Measurements from ENCODE around the gene ATF7. TPM values are rescaled to one million over a fixed set of nuclear protein-coding genes. Genes with fewer than 3 reads are reported as not detected.

The ATF7 gene
- total and polyA plus RNA-seq, 2 of the 13 experiments (the other 11 are each of a cell fraction or from before 2014, with no cell fraction given): 9.6 to 16.2 TPM

DNA sequence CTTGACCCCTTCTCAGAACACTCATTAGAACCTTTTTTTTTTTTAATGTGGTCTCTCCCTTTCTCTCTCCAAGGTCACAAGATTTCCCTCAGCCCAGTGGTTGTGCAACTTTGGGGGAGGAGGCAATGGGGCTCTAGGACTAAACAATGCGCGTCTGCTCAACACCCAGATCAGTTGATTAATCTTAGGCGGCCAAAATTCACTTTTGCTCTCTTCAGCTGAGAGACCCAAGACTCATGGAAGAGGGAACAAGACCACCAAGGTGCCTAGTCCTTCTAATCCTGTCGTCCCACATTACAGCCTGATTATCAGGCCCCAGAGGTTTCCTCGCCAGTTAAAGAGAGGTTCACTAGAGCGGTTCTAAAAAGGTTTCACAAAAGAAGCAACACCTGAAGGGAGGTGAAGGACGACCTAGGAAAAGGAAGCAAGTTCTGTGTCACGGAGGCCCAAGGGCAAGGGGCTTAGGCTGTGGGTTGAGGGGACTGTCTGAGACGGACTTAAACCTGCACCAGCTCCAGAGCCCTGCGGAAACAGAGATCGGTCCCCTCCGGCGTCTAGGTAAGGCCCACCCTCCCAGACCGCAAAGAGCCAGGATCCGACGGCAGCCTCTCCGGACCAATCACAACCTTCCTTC, 125.9 kb downstream of the ATF7 start (continued):
- TF ChIP-seq, protein P1, sequence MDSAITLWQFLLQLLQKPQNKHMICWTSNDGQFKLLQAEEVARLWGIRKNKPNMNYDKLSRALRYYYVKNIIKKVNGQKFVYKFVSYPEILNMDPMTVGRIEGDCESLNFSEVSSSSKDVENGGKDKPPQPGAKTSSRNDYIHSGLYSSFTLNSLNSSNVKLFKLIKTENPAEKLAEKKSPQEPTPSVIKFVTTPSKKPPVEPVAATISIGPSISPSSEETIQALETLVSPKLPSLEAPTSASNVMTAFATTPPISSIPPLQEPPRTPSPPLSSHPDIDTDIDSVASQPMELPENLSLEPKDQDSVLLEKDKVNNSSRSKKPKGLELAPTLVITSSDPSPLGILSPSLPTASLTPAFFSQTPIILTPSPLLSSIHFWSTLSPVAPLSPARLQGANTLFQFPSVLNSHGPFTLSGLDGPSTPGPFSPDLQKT (CRISPR knock-in tag; IDR thresholded peaks at IDR 0.05; ENCODE audit: borderline replicate concordance): no peak
- TF ChIP-seq, protein P2, sequence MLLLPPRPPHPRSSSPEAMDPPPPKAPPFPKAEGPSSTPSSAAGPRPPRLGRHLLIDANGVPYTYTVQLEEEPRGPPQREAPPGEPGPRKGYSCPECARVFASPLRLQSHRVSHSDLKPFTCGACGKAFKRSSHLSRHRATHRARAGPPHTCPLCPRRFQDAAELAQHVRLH (CRISPR knock-in tag; IDR thresholded peaks at IDR 0.05; ENCODE audit: borderline replicate concordance, low read depth): no peak
- TF ChIP-seq SNAI1 (CRISPR knock-in tag; IDR thresholded peaks at IDR 0.05; ENCODE audit: borderline replicate concordance) (no peak), NCOA2 (CRISPR knock-in tag; IDR thresholded peaks at IDR 0.05) (no peak), ZNF224 (CRISPR knock-in tag; IDR thresholded peaks at IDR 0.05) (no peak), RELA (CRISPR knock-in tag; IDR thresholded peaks at IDR 0.05) (no peak), SMYD3 (CRISPR knock-in tag; IDR thresholded peaks at IDR 0.05) (peak; percentile 65; the same call in 1 of the 2 replicates), PATZ1 (CRISPR knock-in tag; IDR thresholded peaks at IDR 0.05) (peak; percentile 7; the same call in 1 of the 2 replicates), HNF4G (IDR thresholded peaks at IDR 0.05; ENCODE audit: borderline replicate concordance, low read depth, low read length) (no peak), HNF4G (CRISPR knock-in tag; IDR thresholded peaks at IDR 0.05; ENCODE audit: borderline replicate concordance, low read depth) (no peak), TCF12 (IDR thresholded peaks at IDR 0.05) (no peak), TCF12 (CRISPR knock-in tag; IDR thresholded peaks at IDR 0.05) (no peak), ZNF354B (CRISPR knock-in tag; IDR thresholded peaks at IDR 0.05) (no peak), ZNF567 (CRISPR knock-in tag; IDR thresholded peaks at IDR 0.05; ENCODE audit: borderline replicate concordance) (no peak), MYPOP (CRISPR knock-in tag; IDR thresholded peaks at IDR 0.05) (no peak; the same call in 1 of the 2 replicates), ZNF33B (CRISPR knock-in tag; IDR thresholded peaks at IDR 0.05) (0 out of 2 replicates have a peak, but pooled peaks have one; percentile 10), XBP1 (CRISPR knock-in tag; IDR thresholded peaks at IDR 0.05) (no peak), ZNF460 (CRISPR knock-in tag; IDR thresholded peaks at IDR 0.05; ENCODE audit: borderline replicate concordance) (no peak), ZNF335 (CRISPR knock-in tag; IDR thresholded peaks at IDR 0.05) (no peak), HOXD1 (CRISPR knock-in tag; IDR thresholded peaks at IDR 0.05) (no peak), JUNB (CRISPR knock-in tag; IDR thresholded peaks at IDR 0.05; ENCODE audit: borderline replicate concordance) (no peak), CSRNP1 (CRISPR knock-in tag; IDR thresholded peaks at IDR 0.05) (0 out of 2 replicates have a peak, but pooled peaks have one; percentile 67), POLR2A (IDR thresholded peaks at IDR 0.05; ENCODE audit: insufficient read depth in 1 of 2, low read depth in 2 of 2, low read length in 2 of 2) (peak; percentile 69 to 90; a peak in 3 of 4 replicates), ZNF775 (CRISPR knock-in tag; IDR thresholded peaks at IDR 0.05; ENCODE audit: borderline replicate concordance) (no peak), MED8 (CRISPR knock-in tag; IDR thresholded peaks at IDR 0.05; ENCODE audit: insufficient replicate concordance) (no peak), FOXO1 (CRISPR knock-in tag; IDR thresholded peaks at IDR 0.05) (no peak)

Measured in HepG2 (cell line).